ENCODE data around the gene HINT2.

GRCh38 chr9:35767458-35767857 lies 47.4 kb downstream of the HINT2 start:
- TF ChIP-seq CTCF (IDR thresholded peaks at IDR 0.05) (no peak), POLR2A (IDR thresholded peaks at IDR 0.05) (no peak), POLR2AphosphoS5 (IDR thresholded peaks at IDR 0.05) (no peak)
